AG04449 (cell line): ENCODE results near the gene MKI67.
"Not testable (repeated sequence)": the region's sequence is repeated elsewhere in the genome, so short reads cannot be mapped to it uniquely, and the experiment has no call there.

Source experiments
- CTCF ChIA-PET: fragments of 350-600 bp; formaldehyde crosslinking; extraction: SDS; loops from one replicate; lab custom pipeline; 2021; ENCODE audit warnings: antibody characterized with exemption; lab: Yijun Ruan, JAX
- POLR2A ChIA-PET: fragments of 400-600, 350-600 bp; formaldehyde crosslinking; extraction: SDS; loops from one replicate; lab custom pipeline; 2020; ENCODE audit warnings: antibody characterized with exemption, inconsistent platforms; lab: Yijun Ruan, JAX
- DNase-seq: peaks from one replicate; pipeline ENCODE4 v3.0.0-alpha.2; 2010; ENCODE audit warnings: low read depth, low spot score
- H3K4me3 ChIP-seq: 2 replicates; pipeline ENCODE4 v1.5.1; 2011; ENCODE audit warnings: low read depth, mild to moderate bottlenecking, control low read depth, low read length
- TF ChIP-seq, protein P1 (sequence below): IDR thresholded peaks from one replicate; pipeline ENCODE4 v1.5.1; 2011; ENCODE audit warnings: mild to moderate bottlenecking, moderate library complexity, low read length, control low read depth, inconsistent platforms; ENCODE audit not compliant: insufficient read depth; ENCODE audit errors: missing control alignments

MKI67 gene

GRCh38 chr10:128098631-128099030 lies 27.6 kb downstream of the MKI67 start:
- DNase-seq = no peak
- TF ChIP-seq, protein P1, sequence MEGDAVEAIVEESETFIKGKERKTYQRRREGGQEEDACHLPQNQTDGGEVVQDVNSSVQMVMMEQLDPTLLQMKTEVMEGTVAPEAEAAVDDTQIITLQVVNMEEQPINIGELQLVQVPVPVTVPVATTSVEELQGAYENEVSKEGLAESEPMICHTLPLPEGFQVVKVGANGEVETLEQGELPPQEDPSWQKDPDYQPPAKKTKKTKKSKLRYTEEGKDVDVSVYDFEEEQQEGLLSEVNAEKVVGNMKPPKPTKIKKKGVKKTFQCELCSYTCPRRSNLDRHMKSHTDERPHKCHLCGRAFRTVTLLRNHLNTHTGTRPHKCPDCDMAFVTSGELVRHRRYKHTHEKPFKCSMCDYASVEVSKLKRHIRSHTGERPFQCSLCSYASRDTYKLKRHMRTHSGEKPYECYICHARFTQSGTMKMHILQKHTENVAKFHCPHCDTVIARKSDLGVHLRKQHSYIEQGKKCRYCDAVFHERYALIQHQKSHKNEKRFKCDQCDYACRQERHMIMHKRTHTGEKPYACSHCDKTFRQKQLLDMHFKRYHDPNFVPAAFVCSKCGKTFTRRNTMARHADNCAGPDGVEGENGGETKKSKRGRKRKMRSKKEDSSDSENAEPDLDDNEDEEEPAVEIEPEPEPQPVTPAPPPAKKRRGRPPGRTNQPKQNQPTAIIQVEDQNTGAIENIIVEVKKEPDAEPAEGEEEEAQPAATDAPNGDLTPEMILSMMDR = no peak
- H3K4me3 ChIP-seq = no peak overlapping the region
- ChIA-PET POLR2A (no interaction called here), CTCF (no interaction called here)

DNA sequence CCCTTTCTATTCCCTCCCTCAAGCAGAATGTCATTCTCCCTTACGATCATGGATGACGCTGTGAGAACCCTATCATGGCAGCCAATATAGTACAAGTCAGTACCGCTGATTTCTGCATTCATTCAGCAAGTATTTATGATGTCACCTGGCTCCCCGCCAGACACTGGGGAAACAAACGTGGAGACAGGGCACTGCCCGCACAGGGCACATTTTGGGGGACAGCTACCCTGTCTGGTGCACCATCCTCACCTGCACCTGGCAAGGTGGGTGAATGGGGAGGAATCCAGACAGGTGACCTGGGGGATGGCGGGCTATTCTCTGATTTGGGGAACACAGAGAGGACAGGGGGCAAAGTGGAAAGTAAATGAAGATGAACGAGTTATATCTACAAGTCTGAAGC lies 28.4 kb downstream of the MKI67 start:
- TF ChIP-seq, protein P1 = no peak
- CTCF ChIA-PET = interaction anchor here (0.9 kb wide), 1 partner anchor 29 kb away, joined by 3 read pairs; no protein-coding TSS in a partner anchor
- no peak for DNase-seq
- H3K4me3 ChIP-seq = no peak overlapping the region
- POLR2A ChIA-PET = no interaction called here

GRCh38 chr10:128096486-128097199 lies 29.6 kb downstream of the MKI67 start:
- no peak overlapping the region for H3K4me3 ChIP-seq
- TF ChIP-seq, protein P1 = no peak
- DNase-seq = peak; percentile 10
- POLR2A ChIA-PET = no interaction called here
- CTCF ChIA-PET = interaction anchor here (0.5 to 0.9 kb wide), 2 partner anchors 13 to 28 kb away, joined by 3 read pairs; no protein-coding TSS in a partner anchor

DNA sequence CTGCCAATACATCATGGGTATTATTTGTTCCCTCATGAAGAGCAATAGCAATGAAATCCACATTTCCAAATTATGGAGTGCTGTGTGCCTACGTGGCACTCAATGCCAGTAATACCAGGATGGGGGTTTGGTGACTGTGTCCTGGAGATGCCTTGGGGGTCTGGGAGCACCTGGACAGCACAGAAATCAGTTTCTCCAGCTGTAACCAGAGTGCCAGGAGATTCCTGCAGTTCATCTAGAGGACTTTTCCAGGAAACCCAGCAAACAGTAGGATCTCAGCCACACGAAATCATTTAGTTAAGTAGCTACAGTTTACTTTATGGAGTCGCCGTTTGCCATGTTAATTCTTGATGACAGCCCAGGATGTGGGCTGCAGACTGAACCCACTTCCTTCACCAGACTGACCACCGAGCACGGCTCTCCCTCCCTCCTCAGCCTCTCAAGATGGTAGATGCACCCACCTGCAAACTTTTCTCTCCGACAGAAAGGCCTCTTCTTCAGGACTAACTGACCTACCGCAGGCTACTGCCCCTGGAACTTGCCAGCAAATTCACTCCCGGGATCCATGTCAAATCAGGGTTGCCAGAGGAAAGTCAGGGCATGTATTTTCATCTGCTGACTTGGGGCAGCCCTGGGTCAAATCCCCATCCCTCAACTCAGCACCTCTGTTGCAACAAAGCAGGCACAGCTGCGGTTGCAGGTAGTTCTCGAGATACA lies 30.3 kb downstream of the MKI67 start:
- ChIA-PET POLR2A (no interaction called here), CTCF (interaction anchor here (0.6 kb wide), 1 partner anchor 55 kb away, joined by 3 read pairs; no protein-coding TSS in a partner anchor)
- DNase-seq = no peak

GRCh38 chr10:128095027-128095752 lies 31.0 kb downstream of the MKI67 start:
- CTCF ChIA-PET = interaction anchor here (0.6 kb wide), 2 partner anchors 26 to 56 kb away, joined by 3 read pairs; no protein-coding TSS in a partner anchor
- POLR2A ChIA-PET = no interaction called here
- TF ChIP-seq, protein P1 = no peak
- no peak for DNase-seq
- H3K4me3 ChIP-seq = no peak overlapping the region

More for the DNA sequence above, 30.3 kb downstream of the MKI67 start:
- TF ChIP-seq, protein P1 = no peak
- no peak overlapping the region for H3K4me3 ChIP-seq

- DNase-seq, H3K4me3 ChIP-seq, POLR2A ChIA-PET: not testable (repeated sequence)
- CTCF ChIA-PET = interaction anchor here (0.6 kb wide), 1 partner anchor 25 kb away, joined by 3 read pairs; no protein-coding TSS in a partner anchor
Observed at GRCh38 chr10:128094596-128094995, 31.6 kb downstream of the MKI67 start.
